GM23248 (cell line): Measurements from ENCODE around the gene LONP2. TPM values are rescaled to one million over a fixed set of nuclear protein-coding genes. Genes with fewer than 3 reads are reported as not detected.
A peak's percentile ranks its signal among the peaks of the same experiment; 100 is the strongest.

Experiments
- DNase-seq: peaks from one replicate; pipeline ENCODE4 v3.0.0-alpha.2; 2015
- H2AFZ ChIP-seq: fragments of 200-600 bp; sonication (generic); 2 replicates; pipeline ENCODE4 v1.6.1; 2016; ENCODE audit warnings: antibody characterized with exemption
- H3F3A ChIP-seq: fragments of 200-600 bp; sonication (generic); 2 replicates; pipeline ENCODE4 v1.6.1; 2016; ENCODE audit warnings: mild to moderate bottlenecking, antibody characterized with exemption, mixed run types; ENCODE audit not compliant: insufficient read depth
- H3K27ac ChIP-seq: fragments of 200-600 bp; sonication (generic); 2 replicates; pipeline ENCODE4 v1.5.1; 2016; ENCODE audit warnings: mild to moderate bottlenecking
- H3K27me3 ChIP-seq: fragments of 200-600 bp; sonication (generic); replicated peaks from 2 replicates; pipeline ENCODE4 v1.6.1; 2016; ENCODE audit warnings: mild to moderate bottlenecking; ENCODE audit not compliant: insufficient read depth
- H3K36me3 ChIP-seq: fragments of 200-600 bp; sonication (generic); 2 replicates; pipeline ENCODE4 v1.6.1; 2016; ENCODE audit warnings: low read depth, mild to moderate bottlenecking
- H3K4me1 ChIP-seq: fragments of 200-600 bp; sonication (generic); 2 replicates; pipeline ENCODE4 v1.6.1; 2016; ENCODE audit warnings: mild to moderate bottlenecking; ENCODE audit not compliant: insufficient read depth
- H3K4me2 ChIP-seq: fragments of 200-600 bp; sonication (generic); one replicate; pipeline ENCODE4 v1.6.1; 2016; ENCODE audit warnings: mild to moderate bottlenecking; ENCODE audit not compliant: unreplicated experiment
- H3K4me3 ChIP-seq: fragments of 200-600 bp; sonication (generic); 2 replicates; pipeline ENCODE4 v1.5.1; 2016; ENCODE audit warnings: mild to moderate bottlenecking
- H3K79me2 ChIP-seq: fragments of 200-600 bp; sonication (generic); 2 replicates; pipeline ENCODE4 v1.6.1; 2016; ENCODE audit warnings: mild to moderate bottlenecking; ENCODE audit not compliant: insufficient read depth
- H3K9ac ChIP-seq: fragments of 200-600 bp; sonication (generic); 2 replicates; pipeline ENCODE4 v1.6.1; 2016; ENCODE audit warnings: mild to moderate bottlenecking
- H3K9me2 ChIP-seq: fragments of 200-600 bp; sonication (generic); 2 replicates; pipeline ENCODE4 v1.6.1; 2016; ENCODE audit warnings: mixed run types, mild to moderate bottlenecking, moderate library complexity; ENCODE audit not compliant: insufficient read depth
- H3K9me3 ChIP-seq: fragments of 200-600 bp; sonication (generic); one replicate; pipeline ENCODE4 v1.6.1; 2017; ENCODE audit warnings: low read depth
- H4K20me1 ChIP-seq: fragments of 200-600 bp; sonication (generic); 2 replicates; pipeline ENCODE4 v1.6.0; 2016; ENCODE audit not compliant: insufficient read depth
- EZH2 ChIP-seq: fragments of 200-600 bp; sonication (generic); IDR thresholded peaks from 2 replicates; pipeline ENCODE4 v1.6.1; 2018; ENCODE audit warnings: antibody characterized with exemption, mild to moderate bottlenecking; ENCODE audit not compliant: insufficient read depth, poor library complexity, severe bottlenecking
- EZH2phosphoT487 ChIP-seq: fragments of 200-600 bp; sonication (generic); IDR thresholded peaks from 2 replicates; pipeline ENCODE4 v1.6.1; 2018; ENCODE audit warnings: antibody characterized with exemption, moderate library complexity, mild to moderate bottlenecking, low read depth; ENCODE audit not compliant: insufficient read depth
- WGBS, 2 experiments: methylation state at CpG; one replicate each; pipeline ENCODE4 v1.1.6; 2015 to 2017; ENCODE audit warnings: low lambda C conversion rate in 2 of 2, low coverage in 1 of 2; ENCODE audit errors: missing lambda C conversion rate in 2 of 2; 5-methylcytosine and 5-hydroxymethylcytosine counted together
- in situ Hi-C: fragments of 300-500 bp; cut with MboI; formaldehyde crosslinking; loops from 2 replicates; pipeline ENCODE4 v1.15.0; 2020
- polyA plus RNA-seq: library from polyadenylated mRNA; unstranded; fragments of >200 nt; fragmentation: Nextera tagmentation; extraction: Ambion mirVana; gene quantifications from 2 replicates; pipeline ENCODE4 v1.2.1, GENCODE V29; 2016
- total RNA-seq: library from RNA; depleted of rRNA; stranded (reverse); fragments of >200 nt; shearing (Covaris generic); gene quantifications from 2 replicates; pipeline ENCODE4 v1.2.3, GENCODE V29; 2014

The LONP2 gene
- total and polyA plus RNA-seq, 2 experiments from 2014 or later, result 46.5 to 53.9 TPM

- no peak for DNase-seq
Observed at GRCh38 chr16:48342591-48342990, 98.5 kb downstream of the LONP2 start.

DNA sequence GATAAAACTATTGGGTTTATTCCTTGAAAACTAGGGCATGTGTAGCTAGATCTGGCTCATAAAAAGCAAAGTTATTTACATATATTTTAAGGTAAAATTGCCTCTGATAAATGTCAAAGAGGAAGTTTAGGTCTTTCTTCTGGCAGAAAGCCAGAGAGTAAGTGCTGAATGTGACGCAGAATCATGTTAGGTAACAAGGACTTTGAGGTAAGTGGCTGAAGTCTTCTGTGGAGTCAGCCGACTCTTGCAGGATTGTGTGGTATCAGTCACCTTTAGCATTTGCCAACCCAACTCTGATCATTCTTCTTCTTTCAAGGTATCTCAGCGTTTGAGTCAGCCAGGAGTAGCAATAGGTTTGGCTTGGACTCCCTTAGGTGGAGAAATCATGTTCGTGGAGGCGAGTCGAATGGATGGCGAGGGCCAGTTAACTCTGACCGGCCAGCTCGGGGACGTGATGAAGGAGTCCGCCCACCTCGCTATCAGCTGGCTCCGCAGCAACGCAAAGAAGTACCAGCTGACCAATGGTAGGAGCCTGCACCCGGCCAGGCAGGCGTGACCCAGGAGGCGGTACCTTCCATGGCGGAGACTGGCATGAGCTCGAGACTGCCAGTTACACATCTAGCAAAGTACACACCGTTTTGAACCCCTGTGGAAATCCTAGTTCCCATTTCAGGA lies 103.2 kb downstream of the LONP2 start:
- no peak overlapping the region for H3K4me3 ChIP-seq
- H3F3A ChIP-seq, result peaks cover 24% of the 10 kb centered on the region
- no peak for DNase-seq
- no peaks in the 10 kb centered on the region for H4K20me1 ChIP-seq
- WGBS, 2 experiments, result 96 to 98% methylated on average over 20 of the region's 20 CpGs
- H3K9ac ChIP-seq, result no peak overlapping the region
- no peaks in the 10 kb centered on the region for H3K9me3 ChIP-seq
- H3K4me2 ChIP-seq, result no peak overlapping the region
- no peak for TF ChIP-seq EZH2
- no peak for TF ChIP-seq EZH2phosphoT487
- H3K27ac ChIP-seq, result no peak overlapping the region
- H3K79me2 ChIP-seq, result no peaks in the 10 kb centered on the region
- in situ Hi-C loops, result no loop called here
- H3K27me3 ChIP-seq, result no peaks in the 10 kb centered on the region
- no peaks in the 10 kb centered on the region for H3K4me1 ChIP-seq
- no peaks in the 10 kb centered on the region for H3K9me2 ChIP-seq
- no peak overlapping the region for H2AFZ ChIP-seq
- peaks cover 23% of the 10 kb centered on the region for H3K36me3 ChIP-seq

More at GRCh38 chr16:48342591-48342990, 98.5 kb downstream of the LONP2 start:
- 94 to 100% methylated on average over 2 of the region's 2 CpGs for WGBS, 2 experiments
- no peak for TF ChIP-seq EZH2
- no peak for TF ChIP-seq EZH2phosphoT487
- in situ Hi-C loops, result no loop called here
- H4K20me1 ChIP-seq, result no peaks in the 10 kb centered on the region
- no peak overlapping the region for H3K27ac ChIP-seq
- no peaks in the 10 kb centered on the region for H3K4me1 ChIP-seq
- H3K9ac ChIP-seq, result no peak overlapping the region
- H3K79me2 ChIP-seq, result peaks cover 11% of the 10 kb centered on the region
- H3K9me2 ChIP-seq, result no peaks in the 10 kb centered on the region
- H2AFZ ChIP-seq, result no peak overlapping the region
- 0 out of 2 replicates have a peak, but pooled peaks cover 12% of the 10 kb centered on the region for H3K36me3 ChIP-seq
- H3K4me2 ChIP-seq, result no peak overlapping the region
- H3K9me3 ChIP-seq, result no peaks in the 10 kb centered on the region
- H3K4me3 ChIP-seq, result no peak overlapping the region
- no peaks in the 10 kb centered on the region for H3K27me3 ChIP-seq
- H3F3A ChIP-seq, result 0 out of 2 replicates have a peak, but pooled peaks cover 6% of the 10 kb centered on the region

- Histone ChIP-seq H3K9me3 (no peaks in the 10 kb centered on the region), H3K79me2 (no peaks in the 10 kb centered on the region), H3K4me2 (no peak overlapping the region), H4K20me1 (no peaks in the 10 kb centered on the region), H3F3A (peaks cover 24% of the 10 kb centered on the region), H3K4me3 (no peak overlapping the region), H3K9ac (no peak overlapping the region), H3K36me3 (peaks cover 16% of the 10 kb centered on the region), H3K4me1 (no peaks in the 10 kb centered on the region), H3K9me2 (no peaks in the 10 kb centered on the region), H3K27me3 (no peaks in the 10 kb centered on the region), H3K27ac (no peak overlapping the region), H2AFZ (no peak overlapping the region)
- TF ChIP-seq EZH2 (no peak), EZH2phosphoT487 (no peak)
- no peak for DNase-seq
- 85 to 87% methylated on average over 4 of the region's 4 CpGs for WGBS, 2 experiments
- in situ Hi-C loops, result no loop called here
Observed at GRCh38 chr16:48347980-48348379, 103.9 kb downstream of the LONP2 start.

DNA sequence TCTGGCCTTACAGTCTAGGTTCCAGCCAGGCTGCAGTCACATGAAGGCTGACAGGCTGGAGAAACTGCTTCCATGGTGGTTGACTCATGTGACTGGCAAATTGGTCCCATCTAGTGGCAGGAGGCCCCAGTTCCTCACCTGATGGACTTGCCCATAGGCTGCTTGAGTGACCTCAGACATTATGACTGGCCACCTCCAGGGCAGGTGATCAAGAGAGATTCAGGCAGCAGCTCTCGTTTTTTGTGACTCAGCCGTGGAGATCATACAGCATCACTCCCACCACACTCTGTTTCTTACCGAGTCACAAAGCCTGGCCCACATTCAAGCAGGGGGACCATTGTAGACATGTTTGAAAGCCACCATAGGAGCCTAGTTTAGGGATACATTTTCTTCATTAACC lies 106.6 kb downstream of the LONP2 start:
- Histone ChIP-seq H3K4me3 (no peak overlapping the region), H3K27me3 (no peaks in the 10 kb centered on the region), H3K9me2 (no peaks in the 10 kb centered on the region), H2AFZ (no peak overlapping the region), H3K4me2 (no peak overlapping the region), H4K20me1 (no peaks in the 10 kb centered on the region), H3K9me3 (no peaks in the 10 kb centered on the region), H3K9ac (no peak overlapping the region), H3F3A (peaks cover 34% of the 10 kb centered on the region), H3K27ac (no peak overlapping the region), H3K36me3 (peaks cover 19% of the 10 kb centered on the region), H3K4me1 (no peaks in the 10 kb centered on the region), H3K79me2 (peaks cover 16% of the 10 kb centered on the region)
- WGBS, 2 experiments, result 54 to 60% methylated on average over 3 of the region's 3 CpGs
- in situ Hi-C loops, result loop anchor here (10.0 kb wide), 1 partner anchor 264 kb away; the partner anchor contains the start of gene N4BP1
- DNase-seq, result peak; percentile 13
- no peak for TF ChIP-seq EZH2
- no peak for TF ChIP-seq EZH2phosphoT487
